Measurements from ENCODE around the gene HIBADH. TPM values are rescaled to one million over a fixed set of nuclear protein-coding genes. Genes with fewer than 3 reads are reported as not detected.

The HIBADH gene
- total and polyA plus RNA-seq, 10 of the 15 experiments (the other 5 are each of a cell fraction or from before 2014, with no cell fraction given), result 8.7 to 36.1 (median 18.6) TPM

DNA sequence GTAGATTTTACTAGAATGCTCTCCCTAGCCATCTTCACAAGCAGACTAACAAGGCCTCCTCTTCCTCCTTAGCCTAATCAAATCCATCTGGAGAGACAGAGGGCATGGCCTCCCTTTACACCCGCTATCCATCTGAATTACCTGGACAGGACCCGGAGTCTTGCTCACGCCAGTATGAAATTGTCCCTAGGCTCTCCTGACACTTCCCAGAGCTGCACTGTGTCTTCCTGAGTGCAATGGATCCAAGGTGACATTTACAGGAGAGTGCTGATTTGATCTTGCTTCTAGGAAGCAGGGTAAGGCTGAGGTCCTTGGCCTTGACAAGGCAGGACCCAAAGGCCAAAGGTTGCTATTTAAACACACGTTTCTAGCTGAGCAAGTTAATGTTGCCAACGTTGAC, 147.8 kb downstream of the HIBADH start:
- no peak overlapping the region for H3K4me2 ChIP-seq (ENCODE audit: control insufficient read depth, insufficient read depth)
- no peak overlapping the region for H3K27ac ChIP-seq (ENCODE audit: control insufficient read depth, insufficient read depth)
- ChIA-PET SMC1A (ENCODE audit: uncharacterized antibody, unreplicated experiment) (no interaction called here), RAD21 (ENCODE audit: unreplicated experiment) (no interaction called here), POLR2A (no interaction called here), CTCF (no interaction called here)
- H4K20me1 ChIP-seq (ENCODE audit: control insufficient read depth, insufficient read depth), result no peaks in the 10 kb centered on the region
- H3K36me3 ChIP-seq (ENCODE audit: control insufficient read depth in 2 of 2, insufficient read depth in 2 of 2, low read length in 1 of 2), result no peaks in the 10 kb centered on the region
- H3K9me3 ChIP-seq (replicated peaks; ENCODE audit: control insufficient read depth, insufficient read depth, low read length), result no peaks in the 10 kb centered on the region
- in situ Hi-C loops (cut with MboI), result no loop called here
- no peaks in the 10 kb centered on the region for H3K4me1 ChIP-seq (ENCODE audit: control insufficient read depth, insufficient read depth, low read length)
- BruUV-seq (replicated peaks), result no TSS peak
- WGBS (ENCODE audit: insufficient coverage, insufficient replicate concordance, low lambda C conversion rate, missing lambda C conversion rate), result 61% methylated on average over 5 of the region's 5 CpGs
- DNase-seq (ENCODE audit: low read depth, low spot score) (no peak), FAIRE-seq (no peak), ATAC-seq (no peak)
- no peaks in the 10 kb centered on the region for H3K27me3 ChIP-seq (replicated peaks in 1 of 2; ENCODE audit: control insufficient read depth in 2 of 2, insufficient read depth in 2 of 2, low read length in 1 of 2)
- TF ChIP-seq CTCF (IDR thresholded peaks at IDR 0.05 in 2 of 3, conservative IDR thresholded peaks at IDR 0.05 in 1 of 3; ENCODE audit: control insufficient read depth in 2 of 3, extremely low read depth in 1 of 3, insufficient read depth in 1 of 3, low read depth in 3 of 3, low read length in 3 of 3) (no peak), PAX8 (IDR thresholded peaks at IDR 0.05) (no peak), SKIL (IDR thresholded peaks at IDR 0.05; ENCODE audit: low read depth, poor library complexity, severe bottlenecking) (no peak)
- intact Hi-C loops (cut with micrococcal nuclease; ENCODE audit: unreplicated experiment), result no loop called here
- no peaks in the 10 kb centered on the region for H3K79me2 ChIP-seq (ENCODE audit: control insufficient read depth, insufficient read depth, low read length)
- no peak overlapping the region for H2AFZ ChIP-seq (ENCODE audit: control insufficient read depth, low read depth, low read length)
- no peak overlapping the region for H3K9ac ChIP-seq (ENCODE audit: control insufficient read depth, insufficient read depth, low read length)
- H3K4me3 ChIP-seq, result no peak overlapping the region
